Measurements from ENCODE around the gene PSD.

PSD gene

DNA sequence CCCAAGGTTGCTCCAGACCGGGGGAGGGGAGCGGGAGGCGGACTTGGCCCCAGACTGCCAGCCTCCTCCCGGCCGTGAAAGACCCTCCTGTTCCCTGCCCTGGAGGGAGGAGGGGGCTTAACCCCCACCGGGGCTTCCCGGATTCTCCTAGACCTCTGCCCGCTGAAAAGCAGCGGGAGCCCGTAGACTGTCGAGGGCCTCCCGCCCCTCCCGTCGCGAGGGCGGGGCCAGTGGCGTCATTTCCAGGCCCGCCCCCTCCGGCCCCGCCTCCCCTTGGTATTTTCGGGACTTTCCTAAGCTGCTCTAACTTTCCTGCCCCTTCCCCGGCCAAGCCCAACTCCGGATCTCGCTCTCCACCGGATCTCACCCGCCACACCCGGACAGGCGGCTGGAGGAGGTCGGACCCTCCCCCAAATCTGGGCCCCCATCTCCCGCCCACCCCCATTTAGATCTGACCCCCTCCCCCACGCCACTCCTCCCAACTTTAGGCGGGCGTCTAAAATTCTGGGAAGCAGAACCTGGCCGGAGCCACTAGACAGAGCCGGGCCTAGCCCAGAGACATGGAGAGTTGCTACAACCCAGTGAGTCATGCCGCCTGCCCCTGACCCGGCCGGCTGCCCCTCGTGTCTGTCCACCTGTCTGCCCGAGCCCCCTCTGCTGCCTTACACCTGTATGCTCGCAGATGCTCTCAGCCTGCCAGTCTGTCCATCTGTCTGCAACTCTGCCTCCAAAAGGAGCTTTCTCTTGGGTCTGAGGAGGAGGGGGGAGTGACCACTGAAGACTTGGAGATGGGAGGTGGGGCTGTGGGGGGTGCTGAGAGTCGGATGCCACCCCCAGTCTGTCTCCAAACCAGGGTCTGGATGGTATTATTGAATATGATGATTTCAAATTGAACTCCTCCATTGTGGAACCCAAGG lies 22.9 kb downstream of the PSD start, which contains the start of gene NFKB2:
NFKB2 (plus strand) TSS at position 306 of the 917 bp plus-strand sequence; CDS start at position 561, 255 bp downstream.
- no peak for TF ChIP-seq CTCF (conservative IDR thresholded peaks at IDR 0.05; ENCODE audit: low read depth)
- DNase-seq (ENCODE audit: low spot score): peak; percentile 95
- peak within 1 kb of the TSS; percentile 85 for H3K27ac ChIP-seq
- POLR2A ChIA-PET (ENCODE audit: low non-redundant PET): interaction anchor here (0.5 to 2.4 kb wide), 4 partner anchors 25 to 167 kb away, joined by 3 to 14 read pairs (median 3); partner anchors contain the start of gene FBXL15
- CTCF ChIA-PET: interaction anchor here (0.6 to 7.6 kb wide), 9 partner anchors 9 to 1261 kb away, joined by 3 to 108 read pairs (median 12); partner anchors contain the start of gene FBXL15

- ChIA-PET CTCF (interaction anchor here (0.6 to 7.6 kb wide), 10 partner anchors 9 to 172 kb away, joined by 3 to 108 read pairs (median 10); partner anchors contain the start of gene FBXL15), POLR2A (ENCODE audit: low non-redundant PET) (interaction anchor here (0.5 to 2.4 kb wide), 2 partner anchors 26 to 166 kb away, joined by 3 to 14 read pairs; partner anchors contain the start of gene FBXL15)
- TF ChIP-seq CTCF (conservative IDR thresholded peaks at IDR 0.05; ENCODE audit: low read depth): no peak
- peak overlapping the region; percentile 85 for H3K27ac ChIP-seq
- peak; percentile 59 for DNase-seq (ENCODE audit: low spot score)
Observed at GRCh38 chr10:102394801-102395399, 23.7 kb downstream of the PSD start.

GRCh38 chr10:102394079-102394800 lies 24.3 kb downstream of the PSD start:
- peak overlapping the region; percentile 85 for H3K27ac ChIP-seq
- ChIA-PET POLR2A (ENCODE audit: low non-redundant PET) (interaction anchor here (0.6 to 2.4 kb wide), 4 partner anchors 9 to 180 kb away, joined by 3 to 14 read pairs (median 5); partner anchors contain the start of gene FBXL15), CTCF (interaction anchor here (0.6 to 7.6 kb wide), 19 partner anchors 8 to 783 kb away, joined by 3 to 108 read pairs (median 7); partner anchors contain the start of genes C10orf95 and FBXL15)
- peak; percentile 66 for TF ChIP-seq CTCF (conservative IDR thresholded peaks at IDR 0.05; ENCODE audit: low read depth)
- peak; percentile 97 for DNase-seq (ENCODE audit: low spot score)

GRCh38 chr10:102393411-102394078 lies 25.0 kb downstream of the PSD start:
- TF ChIP-seq CTCF (conservative IDR thresholded peaks at IDR 0.05; ENCODE audit: low read depth): peak; percentile 93
- peak overlapping the region; percentile 85 for H3K27ac ChIP-seq
- ChIA-PET POLR2A (ENCODE audit: low non-redundant PET) (interaction anchor here (0.6 to 2.4 kb wide), 4 partner anchors 8 to 181 kb away, joined by 3 to 14 read pairs (median 5); partner anchors contain the start of gene FBXL15), CTCF (interaction anchor here (0.6 to 7.6 kb wide), 30 partner anchors 8 to 784 kb away, joined by 3 to 108 read pairs (median 5); partner anchors contain the start of genes C10orf95, CUEDC2 and FBXL15)
- no peak for DNase-seq (ENCODE audit: low spot score)

DNA sequence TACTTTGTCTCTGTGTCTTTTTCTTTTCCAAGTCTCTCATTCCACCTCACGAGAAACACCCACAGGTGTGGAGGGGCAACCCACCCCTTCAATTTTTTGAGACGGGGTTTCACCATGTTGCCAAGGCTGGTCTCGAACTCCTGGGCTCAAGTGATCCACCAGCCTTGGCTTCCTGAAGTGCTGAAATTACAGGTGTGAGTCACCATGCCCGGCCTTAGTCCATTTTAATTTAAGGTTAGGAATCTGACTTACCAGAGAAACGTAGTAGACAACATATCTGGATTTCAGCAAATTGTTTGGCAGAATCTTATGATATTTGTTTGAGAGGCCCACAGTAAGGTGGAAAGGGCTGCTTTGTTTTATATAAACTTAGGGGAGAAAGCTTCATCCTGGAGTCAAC lies 26.3 kb downstream of the PSD start:
- CTCF ChIA-PET: interaction anchor here (0.6 to 1.8 kb wide), 4 partner anchors 13 to 321 kb away, joined by 3 to 7 read pairs (median 3); no protein-coding TSS in a partner anchor
- no peak for TF ChIP-seq CTCF (conservative IDR thresholded peaks at IDR 0.05; ENCODE audit: low read depth)
- POLR2A ChIA-PET (ENCODE audit: low non-redundant PET): no interaction called here

More for the DNA sequence above, 26.3 kb downstream of the PSD start:
- no peak for DNase-seq (ENCODE audit: low spot score)
- H3K27ac ChIP-seq: no peak overlapping the region

All from RWPE1 (cell line).